ENCODE results near the gene CCDC17. TPM values are rescaled to one million over a fixed set of nuclear protein-coding genes. Genes with fewer than 3 reads are reported as not detected.

Gene CCDC17
- total and polyA plus RNA-seq, 2 donors (not counting 3 experiments of a cell fraction or from before 2014, with no cell fraction given) = 1.3 to 3.5 TPM

DNA sequence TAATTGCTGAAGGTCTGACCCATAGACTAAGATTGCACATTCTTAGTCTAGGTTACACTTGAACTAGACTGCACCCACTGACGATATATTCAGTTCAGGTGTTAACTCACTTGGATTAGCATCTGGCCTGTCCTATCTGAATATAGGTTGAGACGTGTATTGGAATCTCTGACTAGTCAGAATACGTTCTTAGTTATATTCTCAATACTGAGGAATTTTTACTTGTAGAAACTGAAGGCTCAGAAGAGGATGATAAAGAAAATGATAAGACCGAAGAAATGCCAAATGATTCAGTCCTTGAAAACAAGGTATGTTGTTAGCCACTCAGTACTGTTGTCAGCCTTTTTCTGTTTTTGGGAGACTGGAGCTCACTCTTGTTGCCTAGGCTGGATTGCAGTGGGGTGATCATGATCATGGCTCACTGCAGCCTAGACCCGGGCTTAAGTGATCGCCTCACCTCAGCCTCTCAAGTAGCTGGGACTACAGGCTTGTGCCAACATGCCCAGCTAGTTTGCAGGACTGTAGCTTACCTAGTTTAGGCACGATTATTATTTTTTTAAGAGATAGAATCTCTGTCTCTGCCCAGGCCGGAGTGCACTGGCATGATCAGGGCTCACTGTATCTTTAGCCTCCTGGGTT is 10.8 kb downstream of the CCDC17 start:
- H3K4me1 ChIP-seq (ENCODE audit: control insufficient read depth, extremely low read depth, insufficient read depth, low read length) = peaks cover 29% of the 10 kb centered on the region
- H3K27me3 ChIP-seq (ENCODE audit: control insufficient read depth in 2 of 2, insufficient read depth in 2 of 2, low read length in 2 of 2) = no peaks in the 10 kb centered on the region
- TF ChIP-seq EZH2 (IDR thresholded peaks at IDR 0.05; ENCODE audit: borderline replicate concordance, low read depth, low read length, severe bottlenecking) = no peak
- no peaks in the 10 kb centered on the region for H4K20me1 ChIP-seq (replicated peaks; ENCODE audit: control insufficient read depth, extremely low read depth, insufficient read depth, low read length)
- H3K27ac ChIP-seq (ENCODE audit: insufficient read depth, low read depth, low read length) = no peak overlapping the region
- H3K36me3 ChIP-seq (ENCODE audit: control insufficient read depth in 2 of 2, extremely low read depth in 1 of 2, insufficient read depth in 2 of 2, low read length in 2 of 2) = peaks cover 12 to 21% of the 10 kb centered on the region in 2 experiments
- ChIA-PET POLR2A (no interaction called here), CTCF (interaction anchor here (1.0 kb wide), 2 partner anchors 12 to 13 kb away, joined by 3 to 4 read pairs; no protein-coding TSS in a partner anchor)
- no peak overlapping the region for H3K4me2 ChIP-seq (ENCODE audit: insufficient read depth, low read length)
- H3K4me3 ChIP-seq (replicated peaks in 1 of 3; ENCODE audit: insufficient read depth in 1 of 3, low read depth in 1 of 3, low read length in 3 of 3) = no peak overlapping the region
- H3K9me1 ChIP-seq (replicated peaks; ENCODE audit: control insufficient read depth, extremely low read depth, insufficient read depth, low read length) = no peaks in the 10 kb centered on the region
- dilution Hi-C loops (cut with MboI; ENCODE audit: extremely low pct_ligation_motif_present, low sequenced_read_pairs) (no loop called here), intact Hi-C loops (cut with micrococcal nuclease) (no loop called here)
- no peaks in the 10 kb centered on the region for H3K79me2 ChIP-seq (ENCODE audit: control insufficient read depth, insufficient read depth, low read length)
- FAIRE-seq (no peak), DNase-seq (ENCODE audit: low read depth, low spot score) (no peak)
- no peaks in the 10 kb centered on the region for H3K9me3 ChIP-seq (replicated peaks; ENCODE audit: control insufficient read depth, insufficient read depth, low read length)
- no peak overlapping the region for H3K9ac ChIP-seq (replicated peaks; ENCODE audit: extremely low read depth, insufficient read depth, low read length)
- no peak overlapping the region for H2AFZ ChIP-seq (ENCODE audit: low read depth, low read length)
- no TSS peak for BruUV-seq (replicated peaks)

DNA sequence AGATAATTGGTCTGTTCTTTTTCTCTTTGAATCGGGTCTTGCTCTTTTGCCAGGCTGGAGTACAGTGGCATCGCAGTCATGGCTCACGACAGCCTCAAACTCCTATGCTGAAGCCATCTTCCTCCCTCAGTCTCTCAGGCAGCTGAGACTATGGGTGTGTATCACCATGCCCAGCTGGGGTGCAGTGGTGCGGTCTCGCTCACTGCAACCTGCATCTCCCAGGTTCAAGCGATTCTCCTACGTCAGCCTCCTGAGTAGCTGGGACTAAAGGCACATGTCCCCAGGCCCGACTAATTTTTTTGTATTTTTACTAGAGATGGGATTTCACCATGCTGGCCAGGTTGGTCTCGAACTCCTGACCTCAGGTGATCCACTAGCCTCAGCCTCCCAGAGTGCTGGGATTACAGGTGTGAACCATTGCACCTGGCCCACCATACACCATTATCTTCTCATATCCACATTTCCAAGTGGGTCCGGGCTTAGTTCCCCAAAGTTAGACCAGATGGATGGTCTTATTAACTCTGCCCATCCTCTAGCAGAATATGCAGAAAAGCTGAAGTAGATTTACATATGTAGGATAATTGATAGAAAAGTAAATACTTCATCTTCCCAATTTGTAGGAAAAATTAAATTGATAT is 13.1 kb downstream of the CCDC17 start:
- peaks cover 8 to 12% of the 10 kb centered on the region in 2 experiments for H3K36me3 ChIP-seq (ENCODE audit: control insufficient read depth in 2 of 2, extremely low read depth in 1 of 2, insufficient read depth in 2 of 2, low read length in 2 of 2)
- H3K9ac ChIP-seq (replicated peaks; ENCODE audit: extremely low read depth, insufficient read depth, low read length) = no peak overlapping the region
- H3K9me1 ChIP-seq (replicated peaks; ENCODE audit: control insufficient read depth, extremely low read depth, insufficient read depth, low read length) = no peaks in the 10 kb centered on the region
- no peaks in the 10 kb centered on the region for H4K20me1 ChIP-seq (replicated peaks; ENCODE audit: control insufficient read depth, extremely low read depth, insufficient read depth, low read length)
- no peak overlapping the region for H3K4me3 ChIP-seq (replicated peaks in 1 of 3; ENCODE audit: insufficient read depth in 1 of 3, low read depth in 1 of 3, low read length in 3 of 3)
- intact Hi-C loops (cut with micrococcal nuclease) = no loop called here
- DNase-seq (ENCODE audit: low read depth, low spot score) = no peak
- H3K4me1 ChIP-seq (ENCODE audit: control insufficient read depth, extremely low read depth, insufficient read depth, low read length) = peaks cover 28% of the 10 kb centered on the region
- H3K79me2 ChIP-seq (ENCODE audit: control insufficient read depth, insufficient read depth, low read length) = no peaks in the 10 kb centered on the region
- H3K27me3 ChIP-seq (ENCODE audit: control insufficient read depth in 2 of 2, insufficient read depth in 2 of 2, low read length in 2 of 2) = no peaks in the 10 kb centered on the region
- no peak overlapping the region for H2AFZ ChIP-seq (ENCODE audit: low read depth, low read length)
- H3K27ac ChIP-seq (ENCODE audit: insufficient read depth, low read depth, low read length) = no peak overlapping the region
- dilution Hi-C loops (cut with MboI; ENCODE audit: extremely low pct_ligation_motif_present, low sequenced_read_pairs) = no loop called here
- ChIA-PET CTCF (no interaction called here), POLR2A (no interaction called here)
- no TSS peak for BruUV-seq (replicated peaks)
- FAIRE-seq = no peak
- H3K9me3 ChIP-seq (replicated peaks; ENCODE audit: control insufficient read depth, insufficient read depth, low read length) = no peaks in the 10 kb centered on the region
- no peak overlapping the region for H3K4me2 ChIP-seq (ENCODE audit: insufficient read depth, low read length)
- TF ChIP-seq, protein P1, sequence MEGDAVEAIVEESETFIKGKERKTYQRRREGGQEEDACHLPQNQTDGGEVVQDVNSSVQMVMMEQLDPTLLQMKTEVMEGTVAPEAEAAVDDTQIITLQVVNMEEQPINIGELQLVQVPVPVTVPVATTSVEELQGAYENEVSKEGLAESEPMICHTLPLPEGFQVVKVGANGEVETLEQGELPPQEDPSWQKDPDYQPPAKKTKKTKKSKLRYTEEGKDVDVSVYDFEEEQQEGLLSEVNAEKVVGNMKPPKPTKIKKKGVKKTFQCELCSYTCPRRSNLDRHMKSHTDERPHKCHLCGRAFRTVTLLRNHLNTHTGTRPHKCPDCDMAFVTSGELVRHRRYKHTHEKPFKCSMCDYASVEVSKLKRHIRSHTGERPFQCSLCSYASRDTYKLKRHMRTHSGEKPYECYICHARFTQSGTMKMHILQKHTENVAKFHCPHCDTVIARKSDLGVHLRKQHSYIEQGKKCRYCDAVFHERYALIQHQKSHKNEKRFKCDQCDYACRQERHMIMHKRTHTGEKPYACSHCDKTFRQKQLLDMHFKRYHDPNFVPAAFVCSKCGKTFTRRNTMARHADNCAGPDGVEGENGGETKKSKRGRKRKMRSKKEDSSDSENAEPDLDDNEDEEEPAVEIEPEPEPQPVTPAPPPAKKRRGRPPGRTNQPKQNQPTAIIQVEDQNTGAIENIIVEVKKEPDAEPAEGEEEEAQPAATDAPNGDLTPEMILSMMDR (IDR thresholded peaks at IDR 0.05; ENCODE audit: extremely low read depth in 1 of 2, insufficient read depth in 1 of 2, low read depth in 1 of 2, low read length in 2 of 2) = no peak
- TF ChIP-seq, protein P2, sequence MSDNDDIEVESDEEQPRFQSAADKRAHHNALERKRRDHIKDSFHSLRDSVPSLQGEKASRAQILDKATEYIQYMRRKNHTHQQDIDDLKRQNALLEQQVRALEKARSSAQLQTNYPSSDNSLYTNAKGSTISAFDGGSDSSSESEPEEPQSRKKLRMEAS (IDR thresholded peaks at IDR 0.05; ENCODE audit: insufficient read depth, insufficient read length) = no peak
- TF ChIP-seq JUN (IDR thresholded peaks at IDR 0.05; ENCODE audit: borderline replicate concordance, insufficient read depth, insufficient read length, low read depth) = no peak
